LNCAP (cell line): ENCODE results near the gene MYOC.

Experiments used
- TF ChIP-seq, protein P1 (sequence below): fragments of 450-650 bp; IDR thresholded peaks from 2 replicates; pipeline ENCODE4 v1.5.1; 2017; ENCODE audit warnings: mild to moderate bottlenecking

Gene MYOC

DNA sequence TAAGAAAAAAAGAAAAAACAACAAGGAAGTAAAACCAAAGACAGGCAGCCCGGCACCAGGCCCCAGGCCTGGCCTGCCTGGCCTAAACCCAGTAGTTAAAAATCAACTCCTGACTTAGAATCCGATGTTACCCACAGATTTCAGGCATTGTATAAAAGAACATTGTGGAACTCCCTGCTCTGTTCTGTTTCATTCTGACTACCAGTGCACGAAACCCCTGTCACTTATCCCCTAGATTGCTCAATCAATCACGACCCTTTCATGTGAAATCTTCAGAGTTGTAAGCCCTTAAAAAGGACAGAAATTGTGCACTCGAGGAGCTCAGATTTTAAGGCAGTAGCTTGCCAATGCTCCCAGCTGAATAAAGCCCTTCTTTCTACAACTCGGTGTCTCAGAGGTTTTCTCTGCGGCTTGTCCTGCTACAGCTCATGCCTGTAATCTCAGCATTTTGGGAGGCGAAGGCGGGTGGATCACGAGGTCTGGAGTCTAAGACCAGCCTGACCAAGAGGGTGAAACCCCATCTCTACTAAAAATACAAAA is 46.0 kb downstream of the MYOC start:
- TF ChIP-seq, protein P1, sequence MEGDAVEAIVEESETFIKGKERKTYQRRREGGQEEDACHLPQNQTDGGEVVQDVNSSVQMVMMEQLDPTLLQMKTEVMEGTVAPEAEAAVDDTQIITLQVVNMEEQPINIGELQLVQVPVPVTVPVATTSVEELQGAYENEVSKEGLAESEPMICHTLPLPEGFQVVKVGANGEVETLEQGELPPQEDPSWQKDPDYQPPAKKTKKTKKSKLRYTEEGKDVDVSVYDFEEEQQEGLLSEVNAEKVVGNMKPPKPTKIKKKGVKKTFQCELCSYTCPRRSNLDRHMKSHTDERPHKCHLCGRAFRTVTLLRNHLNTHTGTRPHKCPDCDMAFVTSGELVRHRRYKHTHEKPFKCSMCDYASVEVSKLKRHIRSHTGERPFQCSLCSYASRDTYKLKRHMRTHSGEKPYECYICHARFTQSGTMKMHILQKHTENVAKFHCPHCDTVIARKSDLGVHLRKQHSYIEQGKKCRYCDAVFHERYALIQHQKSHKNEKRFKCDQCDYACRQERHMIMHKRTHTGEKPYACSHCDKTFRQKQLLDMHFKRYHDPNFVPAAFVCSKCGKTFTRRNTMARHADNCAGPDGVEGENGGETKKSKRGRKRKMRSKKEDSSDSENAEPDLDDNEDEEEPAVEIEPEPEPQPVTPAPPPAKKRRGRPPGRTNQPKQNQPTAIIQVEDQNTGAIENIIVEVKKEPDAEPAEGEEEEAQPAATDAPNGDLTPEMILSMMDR, result no peak

DNA sequence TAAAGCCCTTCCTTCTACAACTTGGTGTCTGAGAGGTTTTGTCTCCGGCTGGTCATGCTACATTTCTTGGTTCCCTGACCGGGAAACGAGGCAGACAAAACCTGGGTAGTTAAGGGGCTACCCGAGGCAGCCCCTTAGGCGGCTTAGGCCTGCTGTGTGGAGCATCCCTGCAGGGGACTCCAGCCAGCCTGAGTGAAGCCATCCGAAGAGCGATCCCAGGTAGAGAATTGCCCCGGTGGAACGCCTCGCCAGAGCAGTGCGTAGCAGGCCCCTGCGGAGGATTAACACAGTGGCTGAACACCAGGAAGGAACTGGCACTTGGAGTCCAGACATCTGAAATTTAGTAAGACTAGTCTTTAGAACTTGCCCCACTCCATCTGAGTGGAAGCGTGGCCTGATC is 51.6 kb downstream of the MYOC start:
- TF ChIP-seq, protein P1, result no peak

GRCh38 chr1:171597203-171597602 is 55.3 kb downstream of the MYOC start:
- TF ChIP-seq, protein P1, result no peak

DNA sequence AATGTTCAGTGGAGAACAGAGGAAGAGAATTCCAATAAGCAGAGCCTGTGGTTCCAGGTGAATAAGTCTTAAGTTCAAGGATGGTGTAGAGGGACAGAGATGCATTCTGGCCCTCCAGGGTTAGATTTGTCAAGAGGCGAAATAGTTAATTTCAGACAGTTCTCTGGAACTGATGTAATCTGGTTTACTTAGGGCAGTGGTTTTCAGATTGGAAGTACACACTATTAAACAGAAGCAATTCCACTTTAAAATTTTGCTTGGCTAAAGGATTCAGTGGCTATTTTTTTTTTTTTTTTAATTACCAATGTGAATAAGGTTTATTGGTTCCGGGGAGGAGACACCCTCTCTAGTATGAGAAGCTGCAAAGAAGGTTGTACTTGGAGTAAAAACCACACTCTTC is 55.8 kb downstream of the MYOC start:
- TF ChIP-seq, protein P1, result no peak

- TF ChIP-seq, protein P1, result no peak
Measured at GRCh38 chr1:171596119-171596518, 56.4 kb downstream of the MYOC start.

- TF ChIP-seq, protein P1, result no peak
Measured at GRCh38 chr1:171595324-171595723, 57.2 kb downstream of the MYOC start.

- TF ChIP-seq, protein P1, result no peak
Measured at GRCh38 chr1:171590022-171590421, 62.5 kb downstream of the MYOC start.

DNA sequence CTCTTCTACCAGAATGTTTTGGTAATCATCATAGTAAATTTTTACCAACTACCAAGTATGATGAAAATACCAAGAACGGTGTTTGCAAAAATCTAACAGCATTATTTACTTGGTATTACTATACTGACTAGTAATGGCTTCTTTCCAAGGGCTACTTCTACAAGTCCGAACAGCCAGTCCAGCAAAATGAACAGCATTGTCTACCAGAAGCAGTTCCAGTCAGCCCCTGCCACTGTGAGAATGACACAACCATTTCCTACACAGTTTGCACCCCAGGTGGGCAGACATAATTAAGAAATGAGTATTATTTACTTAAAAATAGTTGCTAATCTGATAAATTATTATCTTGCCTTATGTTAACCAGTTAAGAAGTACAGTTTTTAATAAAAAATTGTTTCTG is 64.3 kb downstream of the MYOC start:
- TF ChIP-seq, protein P1, result no peak
